Measurements from ENCODE around the gene C1QC.

The C1QC gene

DNA sequence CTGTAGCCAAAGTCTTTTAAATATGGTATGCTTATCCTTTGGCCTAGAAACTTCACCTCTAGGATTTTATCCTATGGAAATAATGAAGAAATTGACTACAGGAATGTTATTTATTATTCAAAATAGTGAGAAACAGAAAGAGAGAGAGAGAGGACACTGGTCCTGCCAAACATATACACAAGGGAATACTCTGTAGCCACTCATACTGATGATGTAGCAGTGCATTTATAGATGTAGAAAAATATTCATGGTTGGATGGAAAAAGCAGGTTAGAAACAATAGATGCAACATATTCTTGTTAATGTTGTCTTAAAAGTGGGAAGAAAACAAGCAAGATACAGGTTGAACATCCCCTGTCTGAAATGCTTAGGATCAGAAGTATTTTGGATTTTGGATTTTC, 45.0 kb downstream of the C1QC start:
- no peaks in the 10 kb centered on the region for H3K36me3 ChIP-seq (ENCODE audit: low read depth)
- H3K9me3 ChIP-seq (ENCODE audit: severe bottlenecking) = no peaks in the 10 kb centered on the region
- no peak overlapping the region for H3K27ac ChIP-seq (ENCODE audit: poor library complexity, severe bottlenecking)
- no peak overlapping the region for H3K4me3 ChIP-seq (ENCODE audit: severe bottlenecking)
- peaks cover 10% of the 10 kb centered on the region for H3K4me1 ChIP-seq (ENCODE audit: insufficient read depth, poor library complexity, severe bottlenecking)
- TF ChIP-seq, protein P1, sequence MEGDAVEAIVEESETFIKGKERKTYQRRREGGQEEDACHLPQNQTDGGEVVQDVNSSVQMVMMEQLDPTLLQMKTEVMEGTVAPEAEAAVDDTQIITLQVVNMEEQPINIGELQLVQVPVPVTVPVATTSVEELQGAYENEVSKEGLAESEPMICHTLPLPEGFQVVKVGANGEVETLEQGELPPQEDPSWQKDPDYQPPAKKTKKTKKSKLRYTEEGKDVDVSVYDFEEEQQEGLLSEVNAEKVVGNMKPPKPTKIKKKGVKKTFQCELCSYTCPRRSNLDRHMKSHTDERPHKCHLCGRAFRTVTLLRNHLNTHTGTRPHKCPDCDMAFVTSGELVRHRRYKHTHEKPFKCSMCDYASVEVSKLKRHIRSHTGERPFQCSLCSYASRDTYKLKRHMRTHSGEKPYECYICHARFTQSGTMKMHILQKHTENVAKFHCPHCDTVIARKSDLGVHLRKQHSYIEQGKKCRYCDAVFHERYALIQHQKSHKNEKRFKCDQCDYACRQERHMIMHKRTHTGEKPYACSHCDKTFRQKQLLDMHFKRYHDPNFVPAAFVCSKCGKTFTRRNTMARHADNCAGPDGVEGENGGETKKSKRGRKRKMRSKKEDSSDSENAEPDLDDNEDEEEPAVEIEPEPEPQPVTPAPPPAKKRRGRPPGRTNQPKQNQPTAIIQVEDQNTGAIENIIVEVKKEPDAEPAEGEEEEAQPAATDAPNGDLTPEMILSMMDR (IDR thresholded peaks at IDR 0.05; ENCODE audit: poor library complexity, severe bottlenecking) = no peak
- ATAC-seq (ENCODE audit: low read depth) = no peak
- no peak for DNase-seq (ENCODE audit: low spot score)
- H3K27me3 ChIP-seq (ENCODE audit: insufficient read depth, poor library complexity, severe bottlenecking) = no peaks in the 10 kb centered on the region

DNA sequence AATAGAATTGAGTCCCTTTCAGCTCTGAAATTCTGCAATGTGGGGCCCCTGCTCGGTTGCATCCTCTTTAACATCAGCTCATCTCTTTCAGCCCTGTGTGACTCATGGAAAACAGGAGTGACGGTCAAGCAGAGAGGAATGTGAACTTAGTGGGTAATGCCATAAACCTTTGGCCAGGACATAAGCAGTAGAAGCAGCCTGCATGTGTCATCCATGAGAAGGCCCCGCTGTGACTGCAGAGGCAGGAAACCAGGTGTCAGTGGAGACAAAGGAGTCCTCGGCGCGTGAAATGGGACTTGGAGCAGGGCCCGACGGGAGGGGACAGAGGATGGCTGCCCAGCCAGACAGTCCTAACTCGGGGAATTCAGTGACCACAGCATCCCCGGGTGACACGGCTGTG, 46.1 kb downstream of the C1QC start:
- peaks cover 10% of the 10 kb centered on the region for H3K4me1 ChIP-seq (ENCODE audit: insufficient read depth, poor library complexity, severe bottlenecking)
- H3K4me3 ChIP-seq (ENCODE audit: severe bottlenecking) = no peak overlapping the region
- H3K9me3 ChIP-seq (ENCODE audit: severe bottlenecking) = no peaks in the 10 kb centered on the region
- ATAC-seq (ENCODE audit: low read depth) = peak; percentile 97
- H3K27ac ChIP-seq (ENCODE audit: poor library complexity, severe bottlenecking) = peak overlapping the region; percentile 9
- no peaks in the 10 kb centered on the region for H3K27me3 ChIP-seq (ENCODE audit: insufficient read depth, poor library complexity, severe bottlenecking)
- TF ChIP-seq, protein P1 (IDR thresholded peaks at IDR 0.05; ENCODE audit: poor library complexity, severe bottlenecking) = no peak
- H3K36me3 ChIP-seq (ENCODE audit: low read depth) = no peaks in the 10 kb centered on the region
- DNase-seq (ENCODE audit: low spot score) = no peak

DNA sequence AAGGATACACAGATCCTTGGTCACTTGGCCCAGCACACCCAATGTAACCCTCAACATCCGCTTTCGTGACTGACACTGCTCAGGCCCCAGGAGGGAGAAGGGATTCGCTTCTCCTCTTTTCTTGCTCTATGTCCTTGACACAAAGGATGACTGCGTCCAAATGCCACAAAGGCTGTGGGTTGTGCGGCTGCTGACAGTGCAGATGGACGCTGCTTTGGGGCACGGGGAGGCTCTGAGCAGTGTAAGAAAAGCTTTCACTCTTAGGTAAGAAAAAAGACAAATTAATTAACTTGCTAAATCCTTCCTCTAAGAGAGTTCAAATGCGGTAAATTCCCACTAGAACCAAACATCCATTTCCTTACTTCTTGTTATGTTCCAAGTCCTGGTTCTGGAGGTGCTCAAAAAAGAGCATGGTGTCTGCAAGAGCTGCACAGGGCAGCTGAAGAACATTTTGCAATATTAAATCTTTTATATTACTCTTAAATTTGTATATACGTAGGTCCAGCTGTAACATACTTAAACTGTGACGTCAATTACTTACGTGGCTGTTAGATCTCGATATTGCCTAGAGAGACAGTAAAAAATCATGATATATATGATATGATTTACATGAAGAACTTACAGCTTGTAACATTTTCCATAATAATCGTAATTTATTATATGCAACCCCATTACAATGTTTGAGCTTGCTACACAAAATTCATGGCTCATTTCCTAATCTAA, 47.8 kb downstream of the C1QC start:
- TF ChIP-seq, protein P1 (IDR thresholded peaks at IDR 0.05; ENCODE audit: poor library complexity, severe bottlenecking) = no peak
- Histone ChIP-seq H3K27me3 (ENCODE audit: insufficient read depth, poor library complexity, severe bottlenecking) (no peaks in the 10 kb centered on the region), H3K4me1 (ENCODE audit: insufficient read depth, poor library complexity, severe bottlenecking) (peaks cover 10% of the 10 kb centered on the region), H3K36me3 (ENCODE audit: low read depth) (no peaks in the 10 kb centered on the region), H3K9me3 (ENCODE audit: severe bottlenecking) (no peaks in the 10 kb centered on the region), H3K4me3 (ENCODE audit: severe bottlenecking) (no peak overlapping the region), H3K27ac (ENCODE audit: poor library complexity, severe bottlenecking) (no peak overlapping the region)
- no peak for ATAC-seq (ENCODE audit: low read depth)
- DNase-seq (ENCODE audit: low spot score) = no peak

DNA sequence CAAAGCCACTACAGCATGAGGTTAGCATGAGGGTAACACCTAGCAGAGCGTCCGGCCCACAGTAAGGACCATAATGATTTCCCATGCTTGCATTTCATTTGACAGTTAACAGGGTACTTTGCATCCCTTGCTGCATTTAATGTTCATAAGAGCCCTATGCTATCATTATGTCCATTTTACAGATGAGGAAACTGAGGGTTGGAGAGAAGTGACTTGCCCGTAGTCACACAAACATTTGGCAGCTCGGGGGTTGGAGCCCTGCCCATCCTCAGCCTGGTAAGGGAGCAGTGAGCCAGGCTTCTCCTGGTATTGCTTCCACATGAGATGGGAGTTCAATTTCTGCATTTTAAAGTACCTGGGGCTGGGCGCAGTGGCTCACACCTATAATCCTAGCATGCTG, 50.7 kb downstream of the C1QC start:
- no peaks in the 10 kb centered on the region for H3K36me3 ChIP-seq (ENCODE audit: low read depth)
- no peak overlapping the region for H3K27ac ChIP-seq (ENCODE audit: poor library complexity, severe bottlenecking)
- H3K9me3 ChIP-seq (ENCODE audit: severe bottlenecking) = no peaks in the 10 kb centered on the region
- peaks cover 8% of the 10 kb centered on the region for H3K4me1 ChIP-seq (ENCODE audit: insufficient read depth, poor library complexity, severe bottlenecking)
- H3K27me3 ChIP-seq (ENCODE audit: insufficient read depth, poor library complexity, severe bottlenecking) = no peaks in the 10 kb centered on the region
- ATAC-seq (ENCODE audit: low read depth) = no peak
- no peak for DNase-seq (ENCODE audit: low spot score)
- TF ChIP-seq, protein P1 (IDR thresholded peaks at IDR 0.05; ENCODE audit: poor library complexity, severe bottlenecking) = no peak
- H3K4me3 ChIP-seq (ENCODE audit: severe bottlenecking) = no peak overlapping the region

DNA sequence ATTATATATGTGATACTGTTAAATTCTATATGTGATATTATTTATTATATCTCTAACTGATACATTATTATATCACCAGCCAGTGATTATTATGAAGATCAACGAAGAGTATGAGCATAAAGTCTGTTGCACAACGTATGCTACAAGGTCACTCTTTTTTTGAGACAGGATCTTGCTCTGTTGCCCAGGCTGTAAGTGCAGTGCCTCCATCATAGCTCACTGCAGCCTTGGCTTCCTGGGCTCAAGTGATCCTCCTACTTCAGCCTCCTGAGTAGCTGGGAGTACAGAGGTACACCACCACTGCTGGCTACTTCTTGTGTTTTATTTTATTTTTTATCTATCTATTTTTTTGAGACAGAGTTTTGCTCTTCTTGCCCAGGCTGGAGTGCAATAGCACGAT, 53.2 kb downstream of the C1QC start:
- Histone ChIP-seq H3K4me3 (ENCODE audit: severe bottlenecking) (no peak overlapping the region), H3K27me3 (ENCODE audit: insufficient read depth, poor library complexity, severe bottlenecking) (no peaks in the 10 kb centered on the region), H3K9me3 (ENCODE audit: severe bottlenecking) (no peaks in the 10 kb centered on the region), H3K36me3 (ENCODE audit: low read depth) (no peaks in the 10 kb centered on the region), H3K4me1 (ENCODE audit: insufficient read depth, poor library complexity, severe bottlenecking) (no peaks in the 10 kb centered on the region), H3K27ac (ENCODE audit: poor library complexity, severe bottlenecking) (no peak overlapping the region)
- no peak for ATAC-seq (ENCODE audit: low read depth)
- TF ChIP-seq, protein P1 (IDR thresholded peaks at IDR 0.05; ENCODE audit: poor library complexity, severe bottlenecking) = no peak
- no peak for DNase-seq (ENCODE audit: low spot score)
